ENCODE measurements around the gene SELENOS. TPM values are rescaled to one million over a fixed set of nuclear protein-coding genes. Genes with fewer than 3 reads are reported as not detected.

The SELENOS gene
- total and polyA plus RNA-seq, 11 donors = 38.7 to 209 (median 49.8) TPM

- no peak for TF ChIP-seq CTCF (IDR thresholded peaks at IDR 0.05)
- no peak for TF ChIP-seq POLR2A (IDR thresholded peaks at IDR 0.05)
These were observed 19.4 kb upstream of the SELENOS start for GRCh38 chr15:101296418-101297405.

GRCh38 chr15:101295607-101296161 lies 18.4 kb upstream of the SELENOS start:
- Histone ChIP-seq H3K4me1 (peaks cover 4 to 39% (median 27%) of the 10 kb centered on the region in 12 donors), H3K27ac (peak overlapping the region; percentile 85 to 98 (median 96)), H3K36me3 (peaks cover 0 to 21% (median 17%) of the 10 kb centered on the region in 9 donors), H3K9me3 (no peaks in the 10 kb centered on the region), H3K27me3 (no peaks in the 10 kb centered on the region), H3K4me3 (peak overlapping the region; percentile 73 to 99 (median 93))
- intact Hi-C loops (cut with DNase I) = loop anchor here in 6 of 10 donors (5.0 to 10.0 kb wide), 4 partner anchors 202 to 429 kb away; partner anchors contain the start of gene TARS3 (in 1 of the 6)
- DNase-seq (no peak), ATAC-seq (peak in 2 of 4 donors; percentile 31 to 68)
- WGBS, 4 donors = 1 to 6% (median 3%) methylated on average over 19 to 20 of the region's 20 CpGs
- TF ChIP-seq CTCF (IDR thresholded peaks at IDR 0.05) (no peak), POLR2A (IDR thresholded peaks at IDR 0.05) (no peak)

More at GRCh38 chr15:101296418-101297405, 19.4 kb upstream of the SELENOS start:
- intact Hi-C loops (cut with DNase I) = loop anchor here in 6 of 10 donors (5.0 to 10.0 kb wide), 4 partner anchors 201 to 428 kb away; partner anchors contain the start of gene TARS3 (in 1 of the 6)
- Histone ChIP-seq H3K4me3 (peak overlapping the region in 4 of 12 donors; percentile 75 to 99 (median 96)), H3K9me3 (no peaks in the 10 kb centered on the region), H3K36me3 (peaks cover 0 to 12% (median 8%) of the 10 kb centered on the region in 9 donors), H3K4me1 (peaks cover 4 to 35% (median 25%) of the 10 kb centered on the region in 12 donors), H3K27ac (no peak overlapping the region), H3K27me3 (no peaks in the 10 kb centered on the region)
- no peak for ATAC-seq
- DNase-seq = no peak
- 85 to 92% (median 89%) methylated on average over 9 of the region's 9 CpGs for WGBS, 4 donors

- TF ChIP-seq POLR2A (IDR thresholded peaks at IDR 0.05) = peak; percentile 29 to 76
- no peak for TF ChIP-seq CTCF (IDR thresholded peaks at IDR 0.05)
- 0% methylated on average over 16 to 87 of the region's 87 CpGs for WGBS, 4 donors
- ATAC-seq = peak; percentile 76 to 96 (median 92)
These were observed 17.7 kb upstream of the SELENOS start, which contains the start of gene SNRPA1 for GRCh38 chr15:101294731-101295606. Gene SNRPA1 (minus strand): TSS chr15:101295248. CDS start chr15:101295178, 70 bp downstream.

More at GRCh38 chr15:101294731-101295606, 17.7 kb upstream of the SELENOS start, which contains the start of gene SNRPA1:
- Histone ChIP-seq H3K36me3 (peaks cover 0 to 28% (median 24%) of the 10 kb centered on the region in 9 donors), H3K9me3 (no peaks in the 10 kb centered on the region), H3K4me3 (peak within 1 kb of the TSS; percentile 73 to 99 (median 93)), H3K4me1 (peaks cover 4 to 36% (median 27%) of the 10 kb centered on the region in 12 donors), H3K27me3 (no peaks in the 10 kb centered on the region), H3K27ac (peak within 1 kb of the TSS; percentile 85 to 98 (median 96))
- intact Hi-C loops (cut with DNase I) = loop anchor here in 6 of 10 donors (5.0 to 10.0 kb wide), 4 partner anchors 202 to 430 kb away; partner anchors contain the start of gene TARS3 (in 1 of the 6)
- DNase-seq = peak; percentile 98 to 100 (median 99)

All from heart left ventricle (tissue), 16 donors.